Activated gamma-delta T cell treated with Interleukin-2 at 50 U/mL for 16 hours (primary cell): ENCODE data around the gene NDEL1.

Experiments used
- DNase-seq: peaks from one replicate; pipeline ENCODE4 v3.0.0-alpha.2; 2020

The NDEL1 gene

GRCh38 chr17:8418471-8418870, 17.2 kb upstream of the NDEL1 start:
- no peak for DNase-seq

DNA sequence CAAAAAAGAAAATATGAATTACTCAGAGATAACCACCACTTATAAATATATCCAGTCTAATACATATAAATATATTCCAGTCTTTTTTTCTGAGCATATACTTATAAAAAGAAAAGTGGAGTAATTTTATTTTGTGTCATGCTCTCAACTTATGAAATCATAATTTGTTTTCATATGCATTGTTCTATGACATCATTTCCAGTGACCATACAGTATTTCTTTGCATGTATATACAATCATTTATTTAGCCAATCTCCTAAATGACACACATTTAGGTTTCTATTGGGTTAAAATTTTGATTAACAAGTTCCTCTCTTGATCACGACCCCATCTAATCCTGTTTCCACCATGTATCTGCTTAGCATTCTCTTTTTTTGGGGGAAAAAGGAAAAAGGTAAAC, 16.4 kb upstream of the NDEL1 start:
- DNase-seq: no peak

- DNase-seq: no peak
Measured at GRCh38 chr17:8420041-8420934, 15.4 kb upstream of the NDEL1 start.

DNA sequence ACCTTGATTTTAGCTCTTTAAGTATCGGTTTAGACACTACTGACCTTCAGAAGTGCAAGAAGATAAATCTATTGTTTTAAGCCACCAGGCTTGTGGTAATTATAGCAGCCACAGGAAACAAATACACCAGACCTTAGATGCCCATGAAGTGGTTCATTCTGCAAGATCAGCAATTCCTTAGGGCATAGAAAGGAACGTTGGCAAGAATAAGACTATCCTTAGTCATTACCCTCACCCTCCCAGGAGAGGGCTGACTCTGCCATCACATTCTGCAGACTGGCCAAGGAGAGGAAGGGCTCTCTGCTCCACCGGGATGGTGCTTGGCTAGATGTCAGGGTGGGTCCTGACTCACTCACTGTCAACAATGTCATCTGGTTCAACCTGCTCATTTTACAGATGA, 14.1 kb upstream of the NDEL1 start:
- no peak for DNase-seq

DNA sequence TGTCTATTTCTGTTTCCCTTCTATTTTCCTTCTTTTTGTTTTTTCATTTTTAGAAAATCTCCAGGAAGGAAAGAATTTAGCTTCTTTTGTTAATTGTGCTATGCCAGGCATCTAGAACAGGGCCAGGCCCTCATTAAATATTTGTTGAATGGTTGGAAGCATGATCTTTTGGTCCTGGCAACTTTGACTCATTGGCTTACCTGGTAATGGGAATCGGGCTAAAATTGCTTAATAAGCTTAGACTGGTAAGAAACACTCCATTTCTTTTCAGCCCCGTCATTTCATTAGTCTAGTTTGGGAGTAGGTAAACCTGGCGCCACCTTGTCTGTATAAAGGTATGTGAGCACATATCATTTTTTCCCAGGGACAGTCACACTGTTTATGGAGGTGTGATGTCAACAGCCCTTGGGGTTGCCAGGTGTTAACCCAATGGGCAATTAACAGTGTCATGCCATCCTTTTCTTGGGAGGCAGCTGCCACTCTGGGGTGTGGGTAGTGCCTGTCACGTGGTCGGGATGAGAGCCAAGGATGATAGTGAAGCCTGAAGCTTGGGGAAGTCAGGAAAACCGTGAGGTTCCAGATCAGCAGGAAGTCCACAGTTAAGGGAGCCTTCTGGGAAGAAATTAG, 9.5 kb upstream of the NDEL1 start:
- DNase-seq: no peak

- no peak for DNase-seq
Measured at GRCh38 chr17:8426802-8427201, 8.9 kb upstream of the NDEL1 start.

- no peak for DNase-seq
Measured at GRCh38 chr17:8430966-8431365, 4.7 kb upstream of the NDEL1 start.

GRCh38 chr17:8436169-8436843, 622 bp downstream of the NDEL1 start:
- peak; percentile 53 for DNase-seq

DNA sequence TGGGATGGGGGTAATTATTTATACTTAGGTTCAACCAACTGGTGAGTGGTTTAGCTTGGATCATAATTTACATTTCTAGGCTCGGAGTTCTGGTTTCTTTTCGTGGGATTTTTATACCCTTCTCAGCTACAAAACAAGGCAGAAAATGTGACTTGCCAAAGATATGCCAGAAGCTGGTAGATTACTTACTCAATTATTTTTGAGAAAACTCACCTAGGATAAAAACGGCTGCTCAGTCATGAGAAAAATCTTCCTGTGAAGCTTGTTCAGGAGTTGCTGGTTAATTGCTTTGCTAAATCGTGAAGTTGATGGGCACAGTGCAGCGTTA, 1.1 kb downstream of the NDEL1 start:
- no peak for DNase-seq

DNA sequence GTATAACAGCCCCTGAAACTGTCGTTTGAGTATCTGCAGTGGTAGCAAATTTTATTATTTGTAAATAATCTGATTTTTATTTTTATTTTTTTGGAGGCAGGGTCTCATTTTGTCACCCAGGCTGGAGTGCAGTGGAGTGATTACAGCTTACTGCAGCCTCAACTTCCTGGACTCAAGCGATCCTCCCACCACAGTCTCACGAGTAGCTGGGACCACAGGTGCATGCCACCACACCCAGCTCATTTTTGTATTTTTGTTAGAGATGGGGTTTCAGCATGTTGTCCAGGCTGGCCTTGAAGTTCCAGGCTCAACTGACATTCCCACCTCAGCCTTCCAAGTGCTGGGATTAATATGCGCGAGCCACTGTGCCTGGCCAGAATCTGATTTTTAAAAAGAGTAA, 2.8 kb downstream of the NDEL1 start:
- peak; percentile 7 for DNase-seq

DNA sequence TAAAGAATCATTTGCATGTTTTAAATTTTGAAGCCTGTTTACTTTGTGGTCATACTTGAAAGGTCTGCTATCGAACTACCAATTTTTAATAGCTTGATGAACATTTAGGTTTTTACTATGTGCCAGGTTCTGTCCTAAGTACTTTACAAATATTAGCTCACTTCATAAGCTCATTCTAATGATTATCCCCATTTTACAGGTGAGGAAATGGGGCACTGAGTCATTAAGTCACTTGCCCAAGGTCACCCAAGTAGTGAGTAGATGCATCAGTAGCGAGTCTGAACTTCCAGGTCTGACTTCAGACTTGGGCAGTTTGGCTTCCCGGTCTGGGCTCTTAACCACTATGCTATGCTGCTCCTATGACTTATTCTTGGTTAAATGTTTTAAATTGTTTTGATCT, 4.0 kb downstream of the NDEL1 start:
- no peak for DNase-seq

DNA sequence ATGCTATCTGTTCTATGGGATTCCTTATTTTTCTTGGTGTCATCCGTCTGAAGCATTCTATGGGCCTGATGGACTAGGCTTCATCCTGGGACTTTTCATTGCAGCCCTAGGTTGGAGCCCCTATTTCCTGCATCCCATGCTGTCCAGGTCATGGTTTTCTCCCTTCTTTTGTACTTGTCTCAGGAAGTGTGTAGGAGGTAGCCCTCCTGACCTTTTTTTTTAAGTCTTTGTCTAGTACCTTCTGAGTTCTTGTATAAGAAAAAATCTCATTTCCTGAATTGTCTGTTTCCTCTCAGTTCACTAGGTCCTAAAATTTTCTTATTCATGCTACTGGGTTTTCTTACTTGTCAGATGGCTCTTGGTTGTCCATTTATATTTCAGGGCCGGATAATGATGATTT, 6.0 kb downstream of the NDEL1 start:
- DNase-seq: no peak

DNA sequence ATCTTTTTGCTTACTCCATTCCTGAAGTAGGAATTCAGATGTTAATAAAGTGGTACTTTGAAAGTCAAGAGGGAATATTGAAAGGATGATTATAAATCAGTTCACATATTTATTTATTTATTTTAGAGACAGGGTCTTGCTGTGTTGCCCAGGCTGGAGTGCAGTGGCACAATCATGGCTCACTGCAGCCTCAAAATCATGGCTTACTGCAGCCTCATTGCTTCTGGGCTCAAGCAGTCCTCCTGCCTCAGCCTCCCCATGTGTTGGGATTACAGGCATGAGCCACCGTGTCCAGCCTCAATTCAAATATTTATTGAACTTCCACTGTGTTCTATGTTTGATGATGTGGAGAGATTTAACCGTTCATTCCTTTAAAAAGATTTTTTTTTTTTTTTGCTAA, 6.6 kb downstream of the NDEL1 start:
- DNase-seq: no peak

DNA sequence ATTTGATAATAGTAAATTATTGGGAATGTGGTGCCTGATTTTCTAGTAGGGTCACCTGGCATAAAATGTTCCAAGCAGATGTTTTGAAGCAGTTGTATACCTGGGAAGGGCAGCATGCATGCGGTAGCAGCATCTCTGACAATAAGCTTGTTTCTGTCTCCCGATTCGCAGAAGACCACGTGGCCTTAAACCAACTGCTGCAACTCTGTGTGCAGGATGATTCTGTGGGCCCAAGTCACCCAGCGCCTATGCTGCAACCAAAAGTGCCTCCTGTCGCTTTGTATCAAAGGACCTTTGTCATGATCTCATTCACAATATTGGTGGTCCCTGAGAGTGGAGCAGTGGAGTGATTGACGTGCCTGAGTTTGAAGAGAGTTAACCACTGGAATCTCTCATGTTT, 8.1 kb downstream of the NDEL1 start:
- DNase-seq: no peak

DNA sequence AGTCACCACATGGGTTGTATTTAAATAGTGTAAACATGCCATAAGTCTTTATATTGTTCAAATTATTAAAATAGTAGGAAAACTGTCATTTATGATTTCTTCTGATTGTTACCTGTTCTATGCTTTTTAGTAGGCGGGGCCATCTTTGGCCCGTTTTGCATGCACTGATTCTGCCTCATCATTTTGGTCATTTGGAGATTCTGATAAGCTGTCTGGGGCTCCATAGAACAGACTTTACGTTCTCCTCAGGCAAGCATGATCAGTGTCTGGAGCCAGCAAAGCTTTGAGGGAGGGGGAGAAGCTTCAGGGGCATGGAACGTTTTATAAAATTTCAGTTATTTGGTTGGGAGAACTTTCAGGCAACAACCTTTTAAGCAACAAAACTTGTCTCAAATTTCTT, 8.8 kb downstream of the NDEL1 start:
- DNase-seq: no peak

DNA sequence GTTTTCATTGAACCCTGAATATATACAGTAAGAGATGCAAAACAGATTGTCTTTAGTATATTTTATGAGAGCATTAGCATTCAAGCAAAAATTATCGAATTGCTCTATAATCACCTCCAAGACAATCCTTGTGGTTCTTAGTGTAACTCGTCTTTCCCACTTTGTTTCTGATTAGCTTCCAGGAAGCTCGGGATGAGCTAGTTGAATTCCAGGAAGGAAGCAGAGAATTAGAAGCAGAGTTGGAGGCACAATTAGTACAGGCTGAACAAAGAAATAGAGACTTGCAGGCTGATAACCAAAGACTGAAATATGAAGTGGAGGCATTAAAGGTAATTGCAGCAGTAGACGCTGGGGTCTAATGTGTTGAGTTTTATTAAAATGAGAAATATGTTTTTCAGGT, 9.9 kb downstream of the NDEL1 start:
- DNase-seq: no peak

- DNase-seq: no peak
Measured at GRCh38 chr17:8447799-8448198, 12.1 kb downstream of the NDEL1 start.

DNA sequence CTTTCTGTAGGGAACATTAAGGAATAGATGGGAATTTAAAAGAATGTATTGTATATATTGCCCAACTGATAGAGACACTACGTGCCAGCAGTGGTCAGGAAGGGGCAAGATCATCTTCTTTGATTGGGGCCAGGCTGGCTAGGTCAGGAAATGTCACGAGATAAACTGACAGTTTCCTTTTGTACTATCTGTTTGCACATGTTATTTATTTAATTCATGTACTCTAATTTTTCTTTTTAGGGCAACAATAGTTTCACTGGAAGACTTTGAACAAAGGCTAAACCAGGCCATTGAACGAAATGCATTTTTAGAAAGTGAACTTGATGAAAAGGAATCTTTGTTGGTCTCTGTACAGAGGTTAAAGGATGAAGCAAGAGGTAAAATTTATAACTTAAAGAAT, 12.6 kb downstream of the NDEL1 start:
- no peak for DNase-seq

GRCh38 chr17:8451933-8452614, 16.4 kb downstream of the NDEL1 start:
- DNase-seq: no peak

- no peak for DNase-seq
Measured at GRCh38 chr17:8453326-8453725, 17.6 kb downstream of the NDEL1 start.

- no peak for DNase-seq
Measured at GRCh38 chr17:8455665-8456209, 20.1 kb downstream of the NDEL1 start.

DNA sequence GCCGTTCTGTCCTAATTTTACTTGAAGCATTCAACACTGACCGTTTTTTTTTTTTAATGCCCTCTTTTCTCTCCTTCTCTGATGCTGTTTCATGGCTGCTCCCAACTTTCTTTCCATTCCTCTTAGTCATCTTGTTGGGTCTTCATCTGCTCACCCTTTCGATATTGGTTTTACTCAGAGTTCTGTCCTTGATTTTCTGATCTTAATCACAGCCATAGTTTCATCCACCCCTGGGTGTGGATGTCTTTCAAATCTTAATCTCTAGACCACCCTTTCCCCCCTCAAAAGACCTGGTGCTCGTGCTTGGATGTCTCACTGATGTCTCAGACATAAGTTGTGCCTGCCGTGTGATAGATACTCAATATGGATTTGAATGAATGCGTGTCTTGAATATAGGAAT, 22.4 kb downstream of the NDEL1 start:
- DNase-seq: no peak

DNA sequence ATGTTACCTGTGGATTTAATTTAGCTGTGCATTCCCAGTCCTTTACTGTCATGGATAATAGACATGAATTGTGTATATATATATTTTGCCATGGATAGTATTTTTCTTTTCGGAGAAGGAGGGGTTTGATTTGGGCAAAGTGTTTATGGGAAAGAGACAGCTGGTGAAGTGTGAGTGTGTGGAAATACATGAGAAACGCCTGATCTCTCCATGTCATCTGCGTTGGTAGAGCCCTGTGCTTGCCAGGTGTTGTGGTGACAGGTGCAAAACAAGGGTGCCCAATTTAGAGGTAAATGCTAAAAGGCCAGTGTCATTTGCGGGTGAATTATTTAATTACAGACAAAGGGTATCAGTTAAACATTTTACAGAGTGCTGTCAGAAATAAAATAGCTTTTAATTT, 23.4 kb downstream of the NDEL1 start:
- no peak for DNase-seq
